COLO668 (cell line): ENCODE measurements around the gene RAPGEF6.
A peak's percentile ranks its signal among the peaks of the same experiment; 100 is the strongest.
"Not testable (repeated sequence)": the region's sequence is repeated elsewhere in the genome, so short reads cannot be mapped to it uniquely, and the experiment has no call there.

Source experiments
- DNase-seq: peaks from one replicate; lab custom pipeline; 2025; ENCODE audit not compliant: unreplicated experiment; lab: John Stamatoyannopoulos, UW

RAPGEF6 gene

GRCh38 chr5:131433109-131433508 lies 201.9 kb downstream of the RAPGEF6 start:
- no peak for DNase-seq

- DNase-seq: no peak
Observed at GRCh38 chr5:131431794-131432193, 203.2 kb downstream of the RAPGEF6 start.

- DNase-seq: no peak
Observed at GRCh38 chr5:131430794-131431193, 204.2 kb downstream of the RAPGEF6 start.

GRCh38 chr5:131426011-131426410 lies 209.0 kb downstream of the RAPGEF6 start:
- no peak for DNase-seq

GRCh38 chr5:131423056-131423455 lies 212.0 kb downstream of the RAPGEF6 start:
- no peak for DNase-seq

- no peak for DNase-seq
Observed at GRCh38 chr5:131419877-131420276, 215.2 kb downstream of the RAPGEF6 start.

GRCh38 chr5:131418846-131419245 lies 216.2 kb downstream of the RAPGEF6 start:
- DNase-seq: no peak

- peak; percentile 70 for DNase-seq
Observed at GRCh38 chr5:131417240-131417869, 217.7 kb downstream of the RAPGEF6 start.

- no peak for DNase-seq
Observed at GRCh38 chr5:131416729-131417128, 218.3 kb downstream of the RAPGEF6 start.

- DNase-seq: no peak
Observed at GRCh38 chr5:131413605-131414559, 221.1 kb downstream of the RAPGEF6 start.

GRCh38 chr5:131406975-131407638 lies 227.9 kb downstream of the RAPGEF6 start:
- DNase-seq: no peak

- no peak for DNase-seq
Observed at GRCh38 chr5:131406076-131406475, 229.0 kb downstream of the RAPGEF6 start.

GRCh38 chr5:131405674-131406073 lies 229.4 kb downstream of the RAPGEF6 start:
- no peak for DNase-seq

GRCh38 chr5:131400585-131400984 lies 234.4 kb downstream of the RAPGEF6 start:
- DNase-seq: no peak

- not testable (repeated sequence) for DNase-seq
Observed at GRCh38 chr5:131399007-131399406, 236.0 kb downstream of the RAPGEF6 start.

- no peak for DNase-seq
Observed at GRCh38 chr5:131396630-131397273, 238.3 kb downstream of the RAPGEF6 start.

GRCh38 chr5:131396015-131396414 lies 239.0 kb downstream of the RAPGEF6 start:
- no peak for DNase-seq

GRCh38 chr5:131394128-131394527 lies 240.9 kb downstream of the RAPGEF6 start:
- DNase-seq: no peak

GRCh38 chr5:131393498-131393968 lies 241.5 kb downstream of the RAPGEF6 start:
- no peak for DNase-seq

- no peak for DNase-seq
Observed at GRCh38 chr5:131392466-131393095, 242.4 kb downstream of the RAPGEF6 start.

GRCh38 chr5:131389869-131390265 lies 245.2 kb downstream of the RAPGEF6 start:
- no peak for DNase-seq
